ENCODE data around the gene BMP6.

BMP6 gene

GRCh38 chr6:7721649-7722048, 4.2 kb upstream of the BMP6 start:
- no peak for DNase-seq

GRCh38 chr6:7723041-7723447, 2.9 kb upstream of the BMP6 start:
- DNase-seq, result peak; percentile 76 to 80

- no peak for DNase-seq
These were observed 2.3 kb upstream of the BMP6 start for GRCh38 chr6:7723554-7723953.

- DNase-seq, result no peak
These were observed 487 bp upstream of the BMP6 start for GRCh38 chr6:7725412-7725811.

GRCh38 chr6:7726416-7727085, 652 bp downstream of the BMP6 start:
- DNase-seq, result peak in 1 of 2 donors; percentile 8

- peak in 1 of 2 donors; percentile 14 for DNase-seq
These were observed 1.4 kb downstream of the BMP6 start for GRCh38 chr6:7727086-7727945.

- DNase-seq, result peak in 1 of 2 donors; percentile 39
These were observed 2.3 kb downstream of the BMP6 start for GRCh38 chr6:7727946-7728854.

GRCh38 chr6:7728855-7729590, 3.1 kb downstream of the BMP6 start:
- no peak for DNase-seq

GRCh38 chr6:7730001-7730783, 4.3 kb downstream of the BMP6 start:
- DNase-seq, result no peak

- DNase-seq, result no peak
These were observed 4.9 kb downstream of the BMP6 start for GRCh38 chr6:7730784-7731227.

GRCh38 chr6:7731294-7731693, 5.4 kb downstream of the BMP6 start:
- no peak for DNase-seq

- no peak for DNase-seq
These were observed 6.3 kb downstream of the BMP6 start for GRCh38 chr6:7732228-7732627.

GRCh38 chr6:7734707-7735383, 8.9 kb downstream of the BMP6 start:
- DNase-seq, result no peak

GRCh38 chr6:7737106-7737505, 11.2 kb downstream of the BMP6 start:
- DNase-seq, result no peak

GRCh38 chr6:7737867-7738266, 12.0 kb downstream of the BMP6 start:
- no peak for DNase-seq

GRCh38 chr6:7742223-7742785, 16.4 kb downstream of the BMP6 start:
- DNase-seq, result no peak

- no peak for DNase-seq
These were observed 20.0 kb downstream of the BMP6 start for GRCh38 chr6:7745942-7746341.

GRCh38 chr6:7747016-7747415, 21.1 kb downstream of the BMP6 start:
- no peak for DNase-seq

- DNase-seq, result no peak
These were observed 21.5 kb downstream of the BMP6 start for GRCh38 chr6:7747433-7747832.

GRCh38 chr6:7747901-7748504, 22.1 kb downstream of the BMP6 start:
- no peak for DNase-seq

Measured in stimulated activated CD4-positive, alpha-beta T cell treated with anti-CD3 and anti-CD28 coated beads, Interleukin-2, amount 100 ng/mL, for 24 hours (primary cell).